GM18499 (cell line): Measurements from ENCODE around the gene GPR152.
"Not testable (repeated sequence)": the region's sequence is repeated elsewhere in the genome, so short reads cannot be mapped to it uniquely, and the experiment has no call there.

ENCODE experiments used
- ATAC-seq: cut with Tn5 transposase; IDR thresholded peaks from one replicate; pipeline ENCODE4 v1.9.1; 2021; ENCODE audit warnings: moderate number of reproducible peaks; ENCODE audit not compliant: insufficient read depth, unreplicated experiment

GPR152 gene

DNA sequence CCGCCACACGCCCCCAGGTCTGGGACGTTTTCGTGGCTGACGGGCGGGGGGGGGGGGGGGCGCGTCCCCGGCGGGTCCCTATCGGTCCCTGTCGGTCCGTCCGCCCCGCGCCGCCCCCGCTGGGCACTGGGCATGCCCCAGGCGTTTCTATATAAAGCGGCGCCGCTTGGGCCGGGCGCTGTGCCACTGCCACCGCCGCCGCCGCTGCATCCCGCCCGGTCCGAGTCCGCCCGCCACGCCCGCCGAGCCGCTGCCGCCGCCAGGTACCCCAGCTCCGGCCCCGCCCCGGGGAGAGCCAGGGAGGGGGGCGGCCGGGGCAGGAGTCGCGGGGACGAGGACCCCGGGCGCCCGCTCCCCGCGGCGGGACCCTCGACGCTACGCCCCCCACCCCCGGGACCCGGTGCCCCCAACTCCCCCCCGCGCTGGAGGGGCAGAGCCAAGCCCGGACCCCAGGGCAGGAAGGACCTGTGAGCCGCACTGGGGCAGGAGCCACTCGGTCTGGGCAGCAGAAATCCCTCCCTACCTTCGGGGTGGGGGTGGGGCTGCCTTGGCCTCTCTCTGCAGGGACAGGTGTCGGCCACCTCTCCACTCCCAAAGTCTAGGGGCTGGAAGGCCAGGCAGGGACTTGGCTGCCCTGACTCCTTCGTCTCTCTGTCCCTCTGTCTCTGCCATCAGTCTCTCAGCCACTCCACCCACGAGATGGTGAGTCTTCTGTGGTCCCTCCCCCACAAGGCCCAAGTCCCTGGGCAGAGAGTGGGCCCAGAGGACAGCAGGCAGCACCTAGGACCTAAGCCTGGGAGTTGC lies 36.8 kb downstream of the GPR152 start, which contains the start of gene CARNS1:
Gene CARNS1 (plus strand): TSS at position 178 of the 804 bp plus-strand sequence. CDS start 522 bp downstream, at position 700.
- no peak for ATAC-seq

DNA sequence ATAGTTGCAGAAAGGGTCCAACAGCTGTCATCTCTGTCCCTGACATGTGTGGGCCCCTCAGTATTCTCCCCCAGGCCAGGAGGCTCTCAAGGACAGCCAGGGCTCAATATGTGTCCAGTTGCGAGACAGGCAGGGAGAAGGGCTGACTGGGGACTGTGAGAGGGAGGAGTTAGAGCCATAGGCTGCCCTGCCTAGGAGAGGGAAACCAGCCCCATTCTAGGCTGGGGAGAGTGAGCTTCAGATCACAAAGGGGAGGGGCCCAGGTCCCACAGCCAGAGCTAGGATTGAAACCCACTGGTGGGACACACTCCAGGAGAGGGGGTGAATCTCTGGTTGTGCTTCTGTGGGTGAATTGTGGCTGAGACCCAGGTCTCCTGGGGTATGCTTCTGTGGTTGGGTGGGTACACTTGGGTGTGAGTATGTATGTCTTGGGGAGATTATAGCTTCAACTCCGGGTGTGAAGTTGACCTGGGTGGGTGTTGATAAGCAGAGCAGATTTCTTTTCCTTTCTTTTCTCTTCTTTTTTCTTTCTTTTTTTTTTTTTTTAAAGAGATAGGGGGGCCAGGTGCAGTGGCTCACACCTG lies 39.2 kb downstream of the GPR152 start:
- no peak for ATAC-seq

DNA sequence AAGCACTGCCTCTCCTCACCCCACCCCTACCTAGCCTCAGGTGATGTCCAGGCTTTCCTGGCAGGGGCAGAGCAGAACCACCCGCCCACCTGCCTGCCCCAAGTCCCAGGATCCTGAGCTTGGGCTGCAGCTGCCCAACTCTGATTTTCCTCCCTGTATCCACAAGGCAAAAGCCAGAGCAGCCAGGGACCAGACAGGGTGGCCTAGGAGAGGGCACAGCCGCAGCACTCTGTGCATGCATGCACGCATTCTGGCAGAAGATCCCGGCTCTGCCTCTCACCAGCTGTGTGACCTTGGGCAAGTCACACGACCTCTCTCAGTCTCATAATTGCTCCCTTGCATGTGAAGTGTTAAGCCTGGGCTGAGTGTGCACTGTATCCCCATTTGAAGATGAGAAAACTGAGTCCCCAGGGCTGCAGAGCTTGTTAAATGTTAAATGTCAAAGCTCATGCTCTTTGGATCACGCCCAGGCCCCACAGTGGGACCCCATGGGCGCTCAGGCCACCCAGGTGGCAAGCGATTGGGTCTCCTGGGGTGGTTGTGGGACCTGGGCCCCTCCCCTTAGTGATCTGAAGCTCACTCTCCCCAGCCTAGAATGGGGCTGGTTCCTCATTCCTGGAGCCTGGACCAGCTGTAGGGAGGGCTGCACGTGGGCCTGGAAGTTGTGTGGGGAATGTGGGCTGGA lies 39.9 kb downstream of the GPR152 start:
- ATAC-seq: no peak

DNA sequence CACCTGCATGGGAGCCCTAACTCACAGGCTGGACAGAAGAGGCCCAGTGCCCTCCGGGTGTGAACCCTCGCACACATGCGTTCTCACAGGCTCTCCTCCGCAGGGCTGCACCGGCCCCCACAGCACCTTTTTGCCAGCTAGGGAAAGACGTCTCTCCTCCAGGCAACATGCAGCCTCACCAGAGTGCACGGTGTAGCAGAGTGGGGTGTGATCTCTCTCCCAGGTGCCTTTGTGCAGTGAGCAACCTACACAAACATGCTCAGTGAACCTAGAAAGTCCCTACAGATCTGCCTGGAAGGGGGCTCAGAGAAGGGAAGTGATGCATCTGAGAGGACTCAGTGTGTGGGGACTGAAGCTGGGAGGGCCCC lies 40.8 kb downstream of the GPR152 start:
- no peak for ATAC-seq

DNA sequence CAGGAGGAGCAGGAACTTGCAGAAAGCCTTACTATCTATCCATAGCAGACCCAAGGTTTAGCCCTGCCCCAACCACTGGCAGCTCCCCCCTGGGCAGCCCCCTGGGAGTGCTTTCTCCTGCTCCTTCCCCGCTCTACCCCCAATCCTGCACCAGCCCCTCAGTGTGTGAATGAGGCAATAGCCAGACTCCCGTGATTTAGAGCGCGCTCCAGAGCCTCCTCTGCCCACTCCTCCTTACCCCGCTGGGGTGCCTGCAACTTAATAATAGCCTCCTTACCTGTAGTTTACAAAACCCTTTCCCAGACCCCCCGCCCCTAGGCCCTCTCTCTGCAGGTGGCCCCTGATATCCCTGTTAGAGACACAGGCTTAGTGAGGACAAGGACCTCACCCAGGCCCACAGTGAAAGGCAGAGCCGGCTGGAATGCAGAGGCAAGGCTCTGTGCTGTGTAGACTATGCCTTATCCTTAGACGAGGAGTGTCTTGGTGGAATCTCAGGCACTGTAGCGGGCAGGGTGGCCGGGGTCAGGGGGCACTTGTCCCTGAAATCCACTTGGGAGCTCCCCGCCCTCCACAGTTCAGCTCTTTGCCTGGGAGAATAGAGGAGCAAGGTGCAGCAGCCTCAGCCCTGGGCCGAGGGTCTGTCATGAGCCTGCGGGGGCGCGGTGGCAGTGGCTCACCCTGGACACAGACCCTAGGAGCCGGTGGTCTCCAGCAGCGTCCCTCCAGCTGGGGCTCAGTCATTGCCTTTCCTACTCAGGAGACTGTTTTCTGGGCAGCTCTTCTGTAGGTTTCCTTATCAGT lies 41.3 kb downstream of the GPR152 start:
- no peak for ATAC-seq

DNA sequence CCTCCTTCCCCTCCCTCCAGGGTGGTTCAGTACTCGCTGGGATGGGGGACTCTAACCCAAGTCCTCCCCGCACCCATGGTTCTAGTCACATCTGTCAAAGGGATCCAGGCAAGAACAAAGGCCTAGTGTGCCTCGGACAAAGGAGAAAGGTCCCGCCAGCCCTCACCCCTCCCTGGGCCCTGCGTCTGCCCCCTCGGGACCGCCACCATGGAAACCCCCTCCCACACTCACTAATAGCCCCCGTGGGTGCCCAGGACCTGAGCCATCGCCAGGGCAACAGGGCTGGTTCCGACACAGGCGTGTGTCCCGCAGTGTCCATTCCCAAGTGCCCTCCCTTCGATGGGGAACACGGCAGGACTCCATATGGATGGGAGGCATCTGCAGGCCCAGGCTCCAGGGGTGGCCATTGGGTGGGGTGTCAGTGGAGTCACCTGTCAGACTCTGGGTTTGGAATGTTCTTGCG lies 42.1 kb downstream of the GPR152 start:
- no peak for ATAC-seq

DNA sequence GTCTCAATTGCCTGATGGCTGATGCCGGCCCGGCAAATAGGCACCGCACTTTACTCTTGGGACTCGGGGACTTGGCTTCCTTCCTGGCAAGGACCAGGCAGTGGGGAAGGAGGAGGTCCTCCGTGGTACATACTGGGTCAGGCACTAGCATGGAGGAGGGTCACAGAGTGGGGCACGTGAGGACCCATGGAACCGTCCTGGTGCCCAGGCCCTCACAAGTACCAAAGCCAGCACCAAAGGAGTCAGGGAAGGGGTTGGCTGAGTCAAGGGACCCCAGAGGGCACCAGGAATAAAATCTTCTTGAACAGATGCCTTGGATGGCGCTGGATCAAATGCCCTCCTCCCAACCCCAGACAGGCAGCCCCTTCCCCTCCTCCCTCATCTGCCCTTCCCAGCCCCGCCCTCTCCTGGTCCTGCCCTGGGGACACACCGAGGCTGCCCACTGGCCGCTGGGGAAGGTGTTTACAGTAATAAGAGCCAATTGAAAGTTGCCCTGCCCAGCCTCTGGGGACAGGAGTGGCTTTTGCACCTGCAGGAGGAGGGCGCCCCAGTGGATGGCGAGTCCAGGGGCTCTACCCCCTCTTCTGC lies 42.7 kb downstream of the GPR152 start:
- no peak for ATAC-seq

DNA sequence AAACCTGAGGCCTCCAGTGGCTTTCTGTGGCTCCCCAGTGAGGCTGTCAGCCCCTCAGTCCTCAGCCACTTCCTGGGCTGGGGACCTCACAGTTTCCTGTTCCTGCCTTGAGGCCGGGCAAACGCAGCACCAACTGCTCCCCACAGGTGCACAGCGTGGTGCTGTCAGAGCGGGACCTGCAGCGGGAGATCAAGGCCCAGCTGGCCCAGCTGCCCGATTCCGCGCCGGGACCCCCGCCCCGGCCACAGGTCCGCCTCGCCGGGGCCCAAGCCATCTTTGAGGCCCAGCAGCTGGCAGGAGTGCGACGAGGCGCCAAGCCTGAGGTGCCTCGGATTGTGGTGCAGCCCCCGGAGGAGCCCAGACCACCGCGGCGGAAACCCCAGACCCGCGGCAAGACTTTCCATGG lies 43.3 kb downstream of the GPR152 start:
- no peak for ATAC-seq

DNA sequence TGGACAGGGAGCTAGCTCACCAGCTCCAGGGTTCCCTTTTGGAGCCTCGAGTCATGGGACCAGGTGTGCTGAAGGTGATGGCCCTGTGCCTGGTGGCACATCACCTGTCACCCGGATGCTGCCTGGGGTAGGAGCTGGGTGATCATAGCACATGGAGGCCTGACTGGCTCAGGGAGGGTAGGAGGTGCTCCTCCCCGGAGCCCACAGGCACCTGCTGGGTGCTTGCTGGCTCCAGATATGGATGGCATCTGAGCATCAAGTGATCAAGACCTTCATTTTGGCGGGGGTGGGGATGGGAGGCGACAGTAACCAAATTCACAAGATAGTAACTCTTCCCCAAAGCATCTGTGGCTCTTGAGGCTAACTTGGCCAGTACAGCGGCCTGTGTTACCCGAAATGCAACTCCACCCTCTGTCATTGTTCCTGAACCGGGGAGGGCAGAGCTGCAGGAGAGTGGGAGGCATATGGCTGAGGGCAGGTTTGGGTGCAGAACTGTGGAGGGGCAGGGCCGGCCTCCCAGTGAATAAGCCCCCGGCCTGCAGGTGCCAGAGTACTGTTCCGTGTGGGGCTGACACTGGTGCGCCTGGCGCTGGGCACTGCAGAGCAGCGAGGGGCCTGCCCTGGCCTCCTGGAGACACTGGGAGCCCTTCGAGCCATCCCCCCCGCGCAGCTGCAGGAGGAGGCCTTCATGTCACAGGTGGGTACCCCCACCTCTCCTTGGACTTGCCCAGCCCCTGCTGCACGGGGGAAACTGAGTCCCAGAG lies 43.9 kb downstream of the GPR152 start:
- ATAC-seq: no peak

DNA sequence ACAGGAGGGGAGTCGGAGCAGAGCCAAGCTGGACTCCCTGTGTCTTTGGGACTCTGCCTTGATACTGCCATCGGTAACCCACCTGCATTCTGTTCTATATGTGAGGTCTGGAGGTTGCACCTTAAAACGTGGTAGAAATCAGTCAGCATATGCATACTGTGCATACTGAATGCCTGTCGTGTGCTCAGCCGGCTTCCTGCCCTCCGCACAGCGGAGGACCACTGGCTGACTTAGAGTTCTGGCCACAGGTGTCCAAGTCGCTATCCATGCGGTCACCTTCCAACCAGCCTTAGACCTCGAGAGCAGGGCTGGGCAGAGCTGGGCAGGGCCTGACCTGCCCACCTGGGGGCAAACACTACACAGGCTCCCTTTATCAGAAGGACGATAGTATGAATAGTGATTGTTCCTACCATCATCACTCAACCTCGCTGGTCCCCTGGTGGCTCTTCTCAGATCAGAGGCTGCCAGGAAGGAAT lies 44.8 kb downstream of the GPR152 start:
- no peak for ATAC-seq

DNA sequence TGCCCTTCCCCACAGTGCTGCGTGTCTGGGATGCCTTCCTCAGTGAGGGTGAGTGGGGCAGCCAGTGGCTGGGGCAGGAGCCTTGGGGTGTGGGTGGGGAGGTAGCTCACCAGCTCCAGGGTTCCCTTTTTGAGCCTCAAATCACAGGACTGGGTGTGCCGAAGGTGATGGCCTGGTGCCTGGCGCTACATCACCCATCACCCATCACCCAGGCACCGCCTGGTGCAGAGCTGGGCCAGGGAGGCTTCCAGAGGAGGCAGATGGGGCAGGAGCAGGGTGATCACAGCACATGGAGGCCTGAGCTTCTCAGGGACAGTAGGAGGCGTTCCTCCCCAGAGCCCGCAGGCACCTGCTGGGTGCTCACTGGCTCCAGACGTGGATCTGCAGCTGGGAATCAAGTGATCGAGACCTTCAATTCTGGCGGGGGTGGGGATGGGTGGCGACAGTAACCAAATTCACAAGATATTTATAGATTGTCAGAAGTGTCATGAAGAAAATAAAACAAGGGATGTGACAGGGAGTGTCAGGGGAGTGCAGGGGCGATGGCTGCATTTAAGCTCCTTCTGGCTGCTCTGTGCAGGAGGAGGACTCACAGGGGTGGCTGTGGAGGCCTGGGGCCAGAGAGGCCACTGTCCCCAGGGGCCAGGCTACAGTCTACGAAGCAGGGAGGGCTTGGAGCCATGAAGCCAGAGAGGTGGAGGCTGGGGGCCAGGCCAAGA lies 45.4 kb downstream of the GPR152 start:
- no peak for ATAC-seq

DNA sequence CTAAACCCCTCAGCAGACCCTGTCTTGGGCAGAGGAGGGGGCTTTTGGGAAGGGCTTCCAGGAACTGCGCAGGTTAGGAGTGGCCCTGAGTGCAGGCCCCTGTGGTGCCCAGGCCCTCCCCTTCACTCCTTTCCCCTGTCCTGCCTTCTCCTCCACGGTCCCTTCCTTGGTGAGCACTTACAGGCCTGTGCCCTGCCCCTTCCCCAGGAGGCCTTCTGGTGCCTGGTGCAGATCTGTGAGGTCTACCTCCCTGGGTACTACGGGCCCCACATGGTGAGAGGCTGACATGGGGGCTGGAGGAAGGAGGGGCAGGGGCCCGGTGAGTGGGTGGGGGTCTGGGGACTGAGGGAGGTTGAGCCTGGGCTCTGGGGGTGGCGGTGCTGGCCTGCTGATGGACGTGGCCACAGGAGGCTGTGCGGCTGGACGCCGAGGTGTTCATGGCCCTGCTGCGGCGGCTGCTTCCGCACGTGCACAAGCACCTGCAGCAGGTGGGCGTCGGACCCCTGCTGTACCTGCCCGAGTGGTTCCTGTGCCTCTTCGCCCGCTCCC lies 46.0 kb downstream of the GPR152 start:
- no peak for ATAC-seq

DNA sequence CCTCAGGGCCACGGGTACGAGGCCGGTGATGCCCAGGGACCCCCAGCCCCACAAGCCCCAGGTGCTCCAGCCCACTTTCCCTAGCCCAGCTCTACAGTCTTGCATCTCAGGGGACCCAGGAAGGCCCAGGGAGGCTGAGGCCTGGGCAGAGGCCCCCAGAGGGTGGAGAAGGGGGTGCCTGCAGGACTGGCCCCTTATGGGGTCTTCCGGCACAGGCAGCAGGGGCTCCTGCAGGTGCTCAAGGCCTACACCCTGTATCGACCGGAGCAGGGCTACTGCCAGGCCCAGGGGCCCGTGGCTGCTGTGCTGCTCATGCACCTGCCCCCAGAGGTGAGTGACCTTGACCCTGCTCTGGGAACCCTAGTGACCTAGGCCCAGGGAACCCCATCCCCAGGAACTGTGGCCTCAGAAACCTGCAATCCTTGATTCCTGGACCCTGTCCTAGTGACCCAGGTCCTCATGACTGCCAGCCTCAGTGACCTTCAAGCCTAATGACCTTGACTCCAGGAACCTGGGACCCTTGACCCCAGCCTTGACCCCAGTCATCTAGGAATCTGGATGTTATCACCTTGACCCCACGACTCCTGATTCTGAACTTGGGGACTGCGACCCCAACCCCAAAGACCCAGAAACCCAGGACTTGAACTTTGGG lies 46.7 kb downstream of the GPR152 start:
- ATAC-seq: no peak

DNA sequence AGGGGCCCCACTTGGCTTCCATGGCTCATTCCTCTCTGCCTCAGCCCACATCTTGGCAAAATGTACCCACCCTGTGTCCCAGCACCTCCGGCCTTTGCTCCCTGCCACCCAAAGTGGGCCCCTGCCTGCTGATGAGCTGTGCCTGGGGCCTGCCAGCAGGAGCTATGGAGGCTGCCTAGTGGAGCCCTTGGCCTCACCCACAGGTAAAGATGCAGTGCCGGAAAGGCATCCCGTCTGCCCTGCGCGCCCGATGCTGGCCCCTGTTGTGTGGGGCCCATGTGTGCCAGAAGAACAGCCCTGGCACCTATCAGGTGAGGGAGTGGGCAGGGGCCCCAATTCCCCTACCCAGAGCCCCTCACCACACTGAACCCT lies 47.3 kb downstream of the GPR152 start:
- no peak for ATAC-seq

DNA sequence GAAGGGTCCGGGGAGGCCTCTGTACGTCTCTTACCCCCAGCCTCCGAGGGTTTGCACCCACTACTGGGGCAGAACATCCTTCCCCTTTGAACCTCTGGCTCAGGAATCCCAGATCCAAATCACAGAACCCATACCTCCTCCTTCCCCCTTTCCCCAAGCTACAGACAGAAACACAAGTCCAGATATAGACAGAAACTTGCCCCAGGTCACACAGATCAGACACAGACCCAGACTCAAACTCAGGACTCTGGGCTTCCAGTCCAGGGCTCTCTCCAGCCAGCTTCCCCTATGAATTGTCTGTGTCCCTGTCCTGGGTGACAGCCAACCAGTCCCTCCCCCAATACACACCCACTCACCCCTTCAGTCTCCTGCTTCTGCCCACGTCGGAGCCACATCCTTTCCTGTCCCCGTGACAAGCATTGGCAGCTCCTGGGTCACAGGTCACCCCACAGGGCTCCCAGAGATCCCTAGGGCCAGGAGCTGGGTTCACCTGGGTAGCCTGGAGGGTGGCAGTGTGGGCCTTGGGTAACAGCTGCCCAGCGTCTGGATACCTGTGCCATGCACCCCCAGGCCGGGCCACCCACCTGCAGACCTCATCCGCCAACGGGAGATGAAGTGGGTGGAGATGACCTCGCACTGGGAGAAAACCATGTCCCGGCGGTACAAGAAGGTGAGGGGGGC lies 47.9 kb downstream of the GPR152 start:
- ATAC-seq: no peak

DNA sequence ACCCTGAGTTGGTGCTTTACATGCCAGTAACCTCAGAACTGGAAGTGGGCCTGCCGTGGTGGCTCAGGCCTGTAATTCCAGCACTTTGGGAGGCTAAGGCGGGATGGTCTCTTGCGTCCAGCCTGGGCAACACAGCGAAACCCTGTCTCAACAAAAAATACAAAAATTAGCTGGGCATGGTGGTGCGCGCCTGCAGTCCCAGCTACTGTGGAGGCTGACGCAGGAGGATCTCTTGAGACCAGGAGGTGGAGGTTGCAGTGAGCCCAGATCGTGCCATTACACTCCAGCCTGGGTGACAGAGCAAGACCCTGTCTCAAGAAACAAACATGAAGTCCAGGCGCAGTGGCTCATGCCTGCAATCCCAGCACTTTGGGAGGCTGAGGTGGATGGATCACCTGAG lies 49.4 kb downstream of the GPR152 start:
- not testable (repeated sequence) for ATAC-seq

DNA sequence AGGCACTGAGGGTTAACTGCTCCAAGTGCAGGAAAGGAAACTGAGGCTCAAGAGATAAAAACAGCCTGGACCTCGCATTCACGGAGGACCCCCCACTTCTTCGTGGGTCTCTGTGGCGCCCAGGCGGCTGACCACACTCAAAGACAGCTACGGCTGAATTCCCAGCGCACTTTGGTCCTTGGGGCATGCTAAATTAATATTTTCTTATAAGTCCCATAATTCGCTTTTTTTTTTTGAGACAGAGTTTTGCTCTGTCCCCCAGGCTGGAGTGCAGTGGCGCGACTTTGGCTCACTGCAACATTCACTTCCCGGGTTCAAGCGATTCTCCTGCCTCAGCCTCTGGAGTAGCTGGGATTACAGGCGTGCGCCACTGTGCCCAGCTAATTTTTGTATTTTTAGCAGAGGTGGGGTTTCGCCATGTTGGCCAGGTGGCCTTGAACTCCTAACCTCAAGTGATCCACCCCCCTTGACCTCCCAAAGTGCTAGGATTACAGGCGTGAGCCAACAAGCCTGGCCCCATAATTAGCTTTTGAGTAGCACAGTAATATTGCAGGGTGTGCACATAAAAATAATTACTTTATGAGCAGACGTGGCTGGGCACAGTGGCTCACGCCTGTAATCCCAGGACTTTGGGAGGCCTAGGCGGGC lies 50.2 kb downstream of the GPR152 start:
- not testable (repeated sequence) for ATAC-seq
